Measurements from ENCODE around the gene CCDC6.

DNA sequence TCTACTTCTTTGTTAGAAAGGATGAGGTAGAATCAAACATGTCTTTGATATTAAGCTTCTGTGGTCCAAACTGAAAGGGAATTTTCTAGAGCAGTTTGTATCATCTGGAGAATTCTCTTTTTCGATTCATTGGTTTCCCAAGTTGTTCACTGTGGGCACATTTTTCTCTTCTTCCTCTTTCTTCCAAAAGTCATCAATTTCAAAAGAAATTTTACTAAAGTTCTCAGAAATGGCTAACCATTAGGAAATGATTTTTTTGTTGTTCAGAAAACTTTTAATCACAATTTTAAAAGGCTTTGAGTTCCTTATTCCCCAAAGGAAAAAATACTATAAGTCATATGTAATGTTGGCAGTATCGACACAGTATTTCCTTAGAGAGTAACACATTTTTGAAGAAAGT lies 28.3 kb upstream of the CCDC6 start:
- TF ChIP-seq, protein P1, sequence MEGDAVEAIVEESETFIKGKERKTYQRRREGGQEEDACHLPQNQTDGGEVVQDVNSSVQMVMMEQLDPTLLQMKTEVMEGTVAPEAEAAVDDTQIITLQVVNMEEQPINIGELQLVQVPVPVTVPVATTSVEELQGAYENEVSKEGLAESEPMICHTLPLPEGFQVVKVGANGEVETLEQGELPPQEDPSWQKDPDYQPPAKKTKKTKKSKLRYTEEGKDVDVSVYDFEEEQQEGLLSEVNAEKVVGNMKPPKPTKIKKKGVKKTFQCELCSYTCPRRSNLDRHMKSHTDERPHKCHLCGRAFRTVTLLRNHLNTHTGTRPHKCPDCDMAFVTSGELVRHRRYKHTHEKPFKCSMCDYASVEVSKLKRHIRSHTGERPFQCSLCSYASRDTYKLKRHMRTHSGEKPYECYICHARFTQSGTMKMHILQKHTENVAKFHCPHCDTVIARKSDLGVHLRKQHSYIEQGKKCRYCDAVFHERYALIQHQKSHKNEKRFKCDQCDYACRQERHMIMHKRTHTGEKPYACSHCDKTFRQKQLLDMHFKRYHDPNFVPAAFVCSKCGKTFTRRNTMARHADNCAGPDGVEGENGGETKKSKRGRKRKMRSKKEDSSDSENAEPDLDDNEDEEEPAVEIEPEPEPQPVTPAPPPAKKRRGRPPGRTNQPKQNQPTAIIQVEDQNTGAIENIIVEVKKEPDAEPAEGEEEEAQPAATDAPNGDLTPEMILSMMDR (IDR thresholded peaks at IDR 0.05; ENCODE audit: low read depth, low read length) = no peak
- TF ChIP-seq POLR2A (IDR thresholded peaks at IDR 0.05; ENCODE audit: extremely low read depth, insufficient read length) (no peak), MYC (IDR thresholded peaks at IDR 0.05; ENCODE audit: low read depth, low read length) (no peak)
- TF ChIP-seq, protein P2, sequence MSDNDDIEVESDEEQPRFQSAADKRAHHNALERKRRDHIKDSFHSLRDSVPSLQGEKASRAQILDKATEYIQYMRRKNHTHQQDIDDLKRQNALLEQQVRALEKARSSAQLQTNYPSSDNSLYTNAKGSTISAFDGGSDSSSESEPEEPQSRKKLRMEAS (IDR thresholded peaks at IDR 0.05; ENCODE audit: low read depth, low read length) = no peak
